H1 (cell line): ENCODE results near the gene STIMATE. TPM values are rescaled to one million over a fixed set of nuclear protein-coding genes. Genes with fewer than 3 reads are reported as not detected.

Source experiments
- CTCF ChIA-PET: fragments of 300-600 bp; sonication (Branson Sonifier 250); formaldehyde crosslinking; loops from one replicate; lab custom pipeline; 2021; ENCODE audit not compliant: partially characterized antibody; lab: Charles Lee
- POLR2A ChIA-PET: fragments of 300-600 bp; sonication (Branson Sonifier 250); formaldehyde crosslinking; loops from one replicate; lab custom pipeline; 2021; ENCODE audit warnings: inconsistent platforms; ENCODE audit not compliant: partially characterized antibody; lab: Charles Lee
- DNase-seq, 2 experiments: peaks; one replicate each; pipeline versions ENCODE4 v3.0.0 to v3.0.0-alpha.2; 2010 to 2022; ENCODE audit warnings: low spot score in 2 of 2, low read depth in 1 of 2, mixed read lengths in 1 of 2
- FAIRE-seq: peaks from 2 replicates; lab custom pipeline; 2011; peaks lifted over from hg19 to GRCh38; lab: Jason Lieb, UNC
- H2AFZ ChIP-seq: 2 replicates; pipeline ENCODE4 v1.8.1; 2012; ENCODE audit warnings: low read length, inconsistent platforms
- H2AK5ac ChIP-seq: 2 replicates; pipeline ENCODE4 v1.6.1; 2013; ENCODE audit warnings: low read depth, low read length
- H2BK120ac ChIP-seq: replicated peaks from 2 replicates; pipeline ENCODE3; 2013; ENCODE audit warnings: low read depth, low read length, inconsistent platforms
- H2BK12ac ChIP-seq: 2 replicates; pipeline ENCODE4 v1.6.1; 2013; ENCODE audit warnings: low read depth, low read length
- H2BK15ac ChIP-seq: 2 replicates; pipeline ENCODE4 v1.6.1; 2013; ENCODE audit warnings: low read length
- H2BK20ac ChIP-seq: 2 replicates; pipeline ENCODE4 v1.6.1; 2013; ENCODE audit warnings: low read length
- H2BK5ac ChIP-seq: 2 replicates; pipeline ENCODE4 v1.6.1; 2013; ENCODE audit warnings: low read depth, low read length
- H3K14ac ChIP-seq: 2 replicates; pipeline ENCODE4 v1.6.1; 2013; ENCODE audit warnings: inconsistent platforms; ENCODE audit not compliant: insufficient read length
- H3K18ac ChIP-seq: 2 replicates; pipeline ENCODE4 v1.6.1; 2013; ENCODE audit warnings: low read length; ENCODE audit errors: extremely low read depth
- H3K23ac ChIP-seq: 2 replicates; pipeline ENCODE4 v1.6.1; 2013; ENCODE audit warnings: inconsistent platforms; ENCODE audit not compliant: insufficient read length
- H3K23me2 ChIP-seq: 2 replicates; pipeline ENCODE4 v1.6.1; 2013; ENCODE audit warnings: low read depth, low read length
- H3K27ac ChIP-seq: 2 replicates; pipeline ENCODE4 v1.6.1; 2011; ENCODE audit warnings: low read depth, low read length, inconsistent platforms
- H3K27me3 ChIP-seq, 4 experiments: replicated peaks in 1 of 4; 1 replicate in 1 of 4; 2 replicates in 3 of 4; pipeline versions ENCODE4 v1.6.1 to v1.8.1; 2011 to 2013; ENCODE audit warnings: low read length in 3 of 4, mild to moderate bottlenecking in 3 of 4, inconsistent platforms in 2 of 4, mixed read lengths in 2 of 4, moderate library complexity in 1 of 4; ENCODE audit not compliant: control insufficient read depth in 3 of 4, insufficient read depth in 3 of 4; ENCODE audit errors: extremely low read depth in 1 of 4
- H3K36me3 ChIP-seq, 4 experiments: 2 replicates each; pipeline versions ENCODE4 v1.6.1 to v1.8.1; 2011 to 2013; ENCODE audit warnings: mild to moderate bottlenecking in 4 of 4, low read length in 3 of 4, moderate library complexity in 2 of 4, control low read depth in 1 of 4, inconsistent platforms in 1 of 4; ENCODE audit not compliant: insufficient read depth in 4 of 4, control insufficient read depth in 2 of 4
- H3K4ac ChIP-seq: replicated peaks from 2 replicates; pipeline ENCODE3; 2013; ENCODE audit warnings: low read length, low read depth, mixed read lengths, inconsistent platforms; ENCODE audit not compliant: insufficient read length
- H3K4me1 ChIP-seq, 4 experiments: replicated peaks in 1 of 4; 1 replicate in 1 of 4; 2 replicates in 3 of 4; pipeline versions ENCODE4 v1.6.1 to v1.8.1; 2011 to 2013; ENCODE audit warnings: low read length in 3 of 4, inconsistent platforms in 2 of 4, mixed read lengths in 1 of 4; ENCODE audit not compliant: insufficient read depth in 4 of 4, control insufficient read depth in 3 of 4
- H3K4me2 ChIP-seq, 2 experiments: 2 replicates each; pipeline versions ENCODE4 v1.6.1 to v1.8.1; 2011 to 2013; ENCODE audit warnings: low read depth in 2 of 2, low read length in 2 of 2, control low read depth in 1 of 2, inconsistent platforms in 1 of 2, mild to moderate bottlenecking in 1 of 2; ENCODE audit not compliant: insufficient read depth in 1 of 2
- H3K4me3 ChIP-seq, 4 experiments: fragments of 200-600, 300-600 bp in 1 of 4; sonication (generic), shearing (Covaris generic), sonication (Bioruptor Twin) in 1 of 4; 2 replicates each; pipeline versions ENCODE4 v1.5.1 to v1.8.1; 2011 to 2016; ENCODE audit warnings: low read length in 4 of 4, low read depth in 3 of 4, control low read depth in 2 of 4, inconsistent platforms in 2 of 4, mild to moderate bottlenecking in 2 of 4, mixed read lengths in 1 of 4, moderate library complexity in 1 of 4; ENCODE audit not compliant: insufficient read depth in 2 of 4; ENCODE audit errors: extremely low read depth in 1 of 4
- H3K56ac ChIP-seq: replicated peaks from 2 replicates; pipeline ENCODE3; 2013; ENCODE audit warnings: low read depth, mild to moderate bottlenecking, mixed read lengths, low read length, inconsistent platforms; ENCODE audit not compliant: insufficient read length
- H3K79me1 ChIP-seq: 2 replicates; pipeline ENCODE4 v1.6.1; 2013; ENCODE audit warnings: low read depth, low read length, control low read depth
- H3K79me2 ChIP-seq, 2 experiments: 2 replicates each; pipeline versions ENCODE4 v1.6.1 to v1.8.1; 2012 to 2013; ENCODE audit warnings: low read length in 2 of 2, mild to moderate bottlenecking in 2 of 2, inconsistent platforms in 1 of 2; ENCODE audit not compliant: insufficient read depth in 2 of 2, control insufficient read depth in 1 of 2
- H3K9ac ChIP-seq, 4 experiments: replicated peaks in 1 of 4; 1 replicate in 1 of 4; 2 replicates in 3 of 4; pipeline versions ENCODE4 v1.6.1 to v1.8.1; 2011 to 2013; ENCODE audit warnings: low read depth in 3 of 4, low read length in 3 of 4, control low read depth in 2 of 4, mild to moderate bottlenecking in 2 of 4, moderate library complexity in 2 of 4, inconsistent platforms in 1 of 4; ENCODE audit errors: extremely low read depth in 1 of 4
- H3K9me3 ChIP-seq, 2 experiments: 2 replicates each; pipeline versions ENCODE4 v1.6.1 to v1.8.1; 2012 to 2013; ENCODE audit warnings: mild to moderate bottlenecking in 2 of 2, moderate library complexity in 2 of 2, control low read depth in 1 of 2, inconsistent platforms in 1 of 2, low read depth in 1 of 2, low read length in 1 of 2, mixed read lengths in 1 of 2; ENCODE audit not compliant: insufficient read depth in 2 of 2
- H4K20me1 ChIP-seq, 2 experiments: replicated peaks in 1 of 2; 2 replicates each; pipeline versions ENCODE3 to v1.8.1; 2011 to 2013; ENCODE audit warnings: inconsistent platforms in 2 of 2, low read length in 2 of 2, mild to moderate bottlenecking in 1 of 2; ENCODE audit not compliant: insufficient read depth in 2 of 2, control insufficient read depth in 1 of 2
- H4K5ac ChIP-seq: 2 replicates; pipeline ENCODE4 v1.6.1; 2013; ENCODE audit warnings: low read length, low read depth, mixed read lengths, inconsistent platforms; ENCODE audit not compliant: insufficient read length
- H4K8ac ChIP-seq: 2 replicates; pipeline ENCODE4 v1.8.0; 2013; ENCODE audit warnings: mild to moderate bottlenecking, moderate library complexity, low read length, inconsistent platforms; ENCODE audit not compliant: insufficient read depth; ENCODE audit errors: extremely low read depth
- H4K91ac ChIP-seq: replicated peaks from 2 replicates; pipeline ENCODE3; 2013; ENCODE audit warnings: low read length, mixed read lengths, inconsistent platforms; ENCODE audit not compliant: insufficient read length
- KDM4A ChIP-seq: IDR thresholded peaks from one replicate; pipeline ENCODE4 v1.7.1; 2012; ENCODE audit warnings: low read depth, mild to moderate bottlenecking, moderate library complexity, low read length, inconsistent platforms; ENCODE audit not compliant: severe bottlenecking
- RXRA ChIP-seq: IDR thresholded peaks from 2 replicates; pipeline ENCODE4 v1.6.1; 2011; ENCODE audit warnings: low read depth, mild to moderate bottlenecking, low read length, moderate library complexity; ENCODE audit not compliant: insufficient read depth
- SIX5 ChIP-seq: IDR thresholded peaks from 2 replicates; pipeline ENCODE4 v1.6.1; 2011; ENCODE audit warnings: mild to moderate bottlenecking, low read depth, low read length
- WGBS, 2 experiments: shearing (Covaris generic) in 1 of 2; methylation state at CpG; one replicate each; pipeline versions ENCODE4 v1.1.6 to v1.1.7; 2013 to 2015; ENCODE audit warnings: low lambda C conversion rate in 2 of 2, mixed read lengths in 2 of 2, inconsistent platforms in 1 of 2, low coverage in 1 of 2, missing lambda C conversion rate in 1 of 2; ENCODE audit not compliant: insufficient replicate concordance in 2 of 2, insufficient coverage in 1 of 2, insufficient read length in 1 of 2; ENCODE audit errors: extremely low coverage in 1 of 2, missing lambda C conversion rate in 1 of 2; 5-methylcytosine and 5-hydroxymethylcytosine counted together
- polyA plus RNA-seq, 7 experiments: library from polyadenylated mRNA; depleted of rRNA in 3 of 7; stranded (reverse) in 5 of 7; unstranded in 2 of 7; fragments of >200 nt in 5 of 7; fragments of 200-250 nt in 2 of 7; gene quantifications; 1 replicate in 5 of 7; 2 replicates in 1 of 7; 4 replicates in 1 of 7; pipeline versions ENCODE4 v1.2.1 to v1.2.3, GENCODE V29; 2011 to 2013; ENCODE audit warnings: missing spikeins in 2 of 7, mixed read lengths in 2 of 7
- total RNA-seq: library from RNA; stranded (reverse); fragmentation: NEBNext Ultra II Directional; extraction: Animal tissue kit (Norgen Biotek cat#: 25700); gene quantifications from 2 replicates; pipeline ENCODE4 v1.2.1, GENCODE V29; 2021

The STIMATE gene
- total and polyA plus RNA-seq, 2 of the 8 experiments (the other 6 are each of a cell fraction or from before 2014, with no cell fraction given) = 17.5 to 22.1 TPM

DNA sequence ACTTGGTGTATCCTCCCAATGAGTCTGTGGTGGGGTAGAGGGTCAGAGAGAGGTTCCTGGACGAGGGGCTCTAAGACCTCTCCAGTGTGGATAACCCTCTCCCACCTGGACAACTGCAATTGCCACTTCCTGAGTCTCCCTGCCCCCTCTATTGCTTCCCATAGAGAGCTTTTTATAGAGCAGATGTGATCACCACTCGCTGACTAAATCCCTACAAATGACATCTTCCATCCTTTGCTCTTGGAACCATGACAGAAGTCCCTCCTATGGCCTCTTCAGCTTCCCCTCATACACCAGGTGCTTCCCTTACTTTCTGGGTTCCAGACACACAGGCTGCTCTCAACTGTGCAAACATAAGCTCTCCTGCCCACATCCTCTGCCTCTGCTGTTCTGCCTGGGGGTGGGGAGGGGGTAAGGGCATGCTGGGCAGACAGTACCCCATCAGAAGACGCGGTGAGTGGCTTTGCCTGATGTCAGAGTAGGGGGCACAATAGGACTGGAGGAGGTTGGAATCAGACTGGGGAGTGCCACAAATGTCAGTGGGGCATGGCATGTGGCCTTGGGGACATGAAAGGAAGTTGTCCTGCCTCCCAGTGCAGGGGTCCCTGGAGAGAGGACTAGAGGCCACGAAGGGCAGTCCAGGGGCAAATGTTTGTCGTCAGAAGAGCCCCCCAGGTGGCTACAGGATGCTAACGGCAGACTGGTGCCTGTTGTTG is 87.5 kb downstream of the STIMATE start:
- H3K79me2 ChIP-seq = no peaks in the 10 kb centered on the region
- no peak overlapping the region for H2BK15ac ChIP-seq
- ChIA-PET CTCF (interaction anchor here (1.3 to 3.0 kb wide), 4 partner anchors 11 to 22 kb away, joined by 3 to 12 read pairs (median 7); no protein-coding TSS in a partner anchor), POLR2A (no interaction called here)
- no peak overlapping the region for H2AFZ ChIP-seq
- no peak overlapping the region for H2BK120ac ChIP-seq
- H2BK12ac ChIP-seq = no peak overlapping the region
- H2AK5ac ChIP-seq = no peak overlapping the region
- H3K56ac ChIP-seq = no peak overlapping the region
- no peaks in the 10 kb centered on the region; a peak in 1 of 7 replicates for H3K27me3 ChIP-seq
- H3K36me3 ChIP-seq = no peaks in the 10 kb centered on the region
- H3K18ac ChIP-seq = no peak overlapping the region
- H3K79me1 ChIP-seq = no peaks in the 10 kb centered on the region
- H2BK5ac ChIP-seq = no peak overlapping the region
- H3K27ac ChIP-seq = no peak overlapping the region
- H4K8ac ChIP-seq = no peak overlapping the region
- no peak overlapping the region for H3K4me3 ChIP-seq
- H3K4ac ChIP-seq = no peak overlapping the region
- H3K14ac ChIP-seq = no peak overlapping the region
- H4K91ac ChIP-seq = no peak overlapping the region
- H3K9ac ChIP-seq = no peak overlapping the region
- DNase-seq (no peak), FAIRE-seq (no peak)
- H3K9me3 ChIP-seq = no peaks in the 10 kb centered on the region
- H4K20me1 ChIP-seq = no peaks in the 10 kb centered on the region
- H3K4me1 ChIP-seq = no peaks in the 10 kb centered on the region
- no peak overlapping the region for H4K5ac ChIP-seq
- H2BK20ac ChIP-seq = no peak overlapping the region
- no peak overlapping the region for H3K23ac ChIP-seq
- no peak for TF ChIP-seq RXRA
- TF ChIP-seq SIX5 = no peak
- TF ChIP-seq KDM4A = no peak
- H3K23me2 ChIP-seq = peaks cover 5% of the 10 kb centered on the region; the same call in 1 of the 2 replicates
- H3K4me2 ChIP-seq = no peak overlapping the region
- WGBS, 2 experiments = 86% methylated on average over 7 of the region's 7 CpGs; no CpG with 5 or more reads in 1 of the 2 experiments
